ENCODE measurements around the gene AK8. TPM values are rescaled to one million over a fixed set of nuclear protein-coding genes. Genes with fewer than 3 reads are reported as not detected.

Gene AK8
- total and polyA plus RNA-seq, 9 donors: 0.23 to 0.89 (median 0.58) TPM

DNA sequence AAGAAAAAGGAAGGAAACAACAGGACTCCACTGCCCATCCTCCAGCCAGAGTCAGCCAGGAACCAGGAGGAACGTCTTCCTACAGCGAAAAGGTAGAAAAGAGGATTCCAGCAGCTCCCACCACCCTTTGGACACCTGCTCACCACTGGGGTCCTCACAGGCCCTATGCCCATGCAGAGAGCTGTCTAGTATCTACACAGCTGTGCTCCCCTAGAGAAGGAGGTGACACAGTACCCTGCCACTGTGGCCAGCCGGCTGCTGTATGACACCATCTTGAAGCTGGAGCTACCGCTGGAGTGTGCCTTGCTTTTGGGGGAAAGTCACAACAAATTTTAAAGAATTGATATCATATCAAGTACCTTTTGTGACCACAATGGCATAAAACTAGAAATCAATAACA is 115.2 kb downstream of the AK8 start:
- no peaks in the 10 kb centered on the region for H3K4me1 ChIP-seq (ENCODE audit: control insufficient read depth, insufficient read depth, low read length)

GRCh38 chr9:132761602-132762001 is 116.5 kb downstream of the AK8 start:
- no peaks in the 10 kb centered on the region for H3K9me3 ChIP-seq (replicated peaks; ENCODE audit: control insufficient read depth, low read depth, low read length)
- peaks cover 3% of the 10 kb centered on the region for H3K27me3 ChIP-seq (ENCODE audit: control insufficient read depth, insufficient read depth, low read length)
- no peaks in the 10 kb centered on the region for H3K36me3 ChIP-seq (ENCODE audit: control insufficient read depth, insufficient read depth, low read length)
- no peak overlapping the region for H3K4me3 ChIP-seq (ENCODE audit: low read length)
- H3K27ac ChIP-seq (ENCODE audit: low read length): no peak overlapping the region
- DNase-seq: no peak
- no peaks in the 10 kb centered on the region for H3K4me1 ChIP-seq (ENCODE audit: control insufficient read depth, insufficient read depth, low read length)
- WGBS (ENCODE audit: insufficient coverage): no CpG with 5 or more reads among the region's 1 CpG

More for the DNA sequence above, 115.2 kb downstream of the AK8 start:
- H3K36me3 ChIP-seq (ENCODE audit: control insufficient read depth, insufficient read depth, low read length): no peaks in the 10 kb centered on the region
- H3K27me3 ChIP-seq (ENCODE audit: control insufficient read depth, insufficient read depth, low read length): peaks cover 3% of the 10 kb centered on the region
- no peaks in the 10 kb centered on the region for H3K9me3 ChIP-seq (replicated peaks; ENCODE audit: control insufficient read depth, low read depth, low read length)
- H3K27ac ChIP-seq (ENCODE audit: low read length): no peak overlapping the region
- WGBS (ENCODE audit: insufficient coverage): 94% methylated on average over 3 of the region's 4 CpGs
- no peak for DNase-seq
- no peak overlapping the region for H3K4me3 ChIP-seq (ENCODE audit: low read length)

DNA sequence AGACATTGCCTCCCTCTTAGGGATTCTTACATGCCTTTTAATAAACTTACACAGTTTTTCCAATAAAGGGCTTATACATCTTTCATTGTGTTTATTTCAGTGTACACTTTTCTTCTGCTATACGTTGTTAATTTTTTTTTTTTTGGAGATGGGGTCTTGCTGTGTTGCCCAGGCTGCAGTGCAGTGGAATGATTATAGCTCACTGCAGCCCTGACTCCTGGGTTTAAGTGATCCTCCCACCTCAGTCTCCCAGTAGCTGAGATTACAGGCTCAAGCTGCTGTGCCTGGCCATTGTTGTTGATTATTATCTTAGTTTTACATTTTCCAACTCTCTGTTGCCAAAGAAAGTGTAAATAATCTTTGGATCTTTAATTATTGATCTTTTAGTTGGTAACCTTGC is 118.0 kb downstream of the AK8 start:
- Histone ChIP-seq H3K4me1 (ENCODE audit: control insufficient read depth, insufficient read depth, low read length) (no peaks in the 10 kb centered on the region), H3K27me3 (ENCODE audit: control insufficient read depth, insufficient read depth, low read length) (peaks cover 7% of the 10 kb centered on the region), H3K4me3 (ENCODE audit: low read length) (no peak overlapping the region), H3K9me3 (replicated peaks; ENCODE audit: control insufficient read depth, low read depth, low read length) (no peaks in the 10 kb centered on the region), H3K27ac (ENCODE audit: low read length) (no peak overlapping the region), H3K36me3 (ENCODE audit: control insufficient read depth, insufficient read depth, low read length) (no peaks in the 10 kb centered on the region)
- no CpG with 5 or more reads among the region's 1 CpG for WGBS (ENCODE audit: insufficient coverage)
- no peak for DNase-seq

DNA sequence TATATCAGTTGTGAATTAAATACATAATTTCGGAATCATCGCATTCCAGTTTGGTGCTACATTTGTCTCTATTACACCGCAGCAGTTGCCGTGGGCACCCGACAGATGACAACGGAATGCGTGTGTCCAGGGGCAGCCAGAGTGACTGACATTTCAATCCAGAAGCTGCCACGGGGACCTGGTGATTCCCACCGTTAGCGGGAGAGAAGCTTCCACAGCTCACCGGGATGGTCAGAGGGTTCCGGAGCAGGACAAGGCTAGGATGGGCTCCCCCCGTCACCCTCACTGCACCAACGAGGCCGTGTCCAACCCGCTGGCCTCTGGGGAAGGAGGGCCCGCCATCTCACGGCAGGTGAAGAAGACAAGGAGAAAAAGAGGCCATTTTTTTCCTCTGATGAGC is 121.1 kb downstream of the AK8 start:
- peaks cover 10% of the 10 kb centered on the region for H3K27me3 ChIP-seq (ENCODE audit: control insufficient read depth, insufficient read depth, low read length)
- WGBS (ENCODE audit: insufficient coverage): 83% methylated on average over 12 of the region's 18 CpGs

GRCh38 chr9:132756214-132756845 is 121.8 kb downstream of the AK8 start:
- DNase-seq: no peak
- Histone ChIP-seq H3K36me3 (ENCODE audit: control insufficient read depth, insufficient read depth, low read length) (no peaks in the 10 kb centered on the region), H3K4me1 (ENCODE audit: control insufficient read depth, insufficient read depth, low read length) (peaks cover 13% of the 10 kb centered on the region), H3K9me3 (replicated peaks; ENCODE audit: control insufficient read depth, low read depth, low read length) (no peaks in the 10 kb centered on the region), H3K27me3 (ENCODE audit: control insufficient read depth, insufficient read depth, low read length) (peaks cover 10% of the 10 kb centered on the region), H3K4me3 (ENCODE audit: low read length) (no peak overlapping the region), H3K27ac (ENCODE audit: low read length) (no peak overlapping the region)
- 50% methylated on average over 17 of the region's 18 CpGs for WGBS (ENCODE audit: insufficient coverage)

More for the DNA sequence above, 121.1 kb downstream of the AK8 start:
- Histone ChIP-seq H3K9me3 (replicated peaks; ENCODE audit: control insufficient read depth, low read depth, low read length) (no peaks in the 10 kb centered on the region), H3K27ac (ENCODE audit: low read length) (no peak overlapping the region), H3K36me3 (ENCODE audit: control insufficient read depth, insufficient read depth, low read length) (no peaks in the 10 kb centered on the region), H3K4me3 (ENCODE audit: low read length) (no peak overlapping the region), H3K4me1 (ENCODE audit: control insufficient read depth, insufficient read depth, low read length) (peaks cover 13% of the 10 kb centered on the region)
- no peak for DNase-seq

DNA sequence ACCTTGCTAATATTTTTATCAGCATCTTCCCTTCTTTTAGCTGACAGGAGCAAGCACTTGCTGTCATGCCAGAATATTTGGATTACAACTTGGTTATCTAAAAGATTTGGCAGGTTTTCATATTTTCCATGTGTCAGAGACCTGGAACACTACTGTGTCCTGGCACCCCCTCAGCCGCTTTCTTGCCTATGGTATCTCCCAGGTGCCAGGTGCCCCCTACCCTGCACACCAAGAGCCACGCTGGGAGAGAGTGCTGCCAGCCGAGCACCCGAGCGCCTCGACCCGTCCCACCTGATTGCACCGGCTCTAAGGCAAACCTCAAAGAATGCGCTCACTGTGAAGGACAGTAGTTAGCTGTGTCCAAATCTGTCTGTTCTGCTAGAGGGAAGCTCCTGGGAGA is 123.0 kb downstream of the AK8 start:
- H3K27me3 ChIP-seq (ENCODE audit: control insufficient read depth, insufficient read depth, low read length): peaks cover 10% of the 10 kb centered on the region
- H3K27ac ChIP-seq (ENCODE audit: low read length): no peak overlapping the region
- no peaks in the 10 kb centered on the region for H3K36me3 ChIP-seq (ENCODE audit: control insufficient read depth, insufficient read depth, low read length)
- peaks cover 13% of the 10 kb centered on the region for H3K4me1 ChIP-seq (ENCODE audit: control insufficient read depth, insufficient read depth, low read length)
- DNase-seq: no peak
- WGBS (ENCODE audit: insufficient coverage): 89% methylated on average over 4 of the region's 9 CpGs
- no peaks in the 10 kb centered on the region for H3K9me3 ChIP-seq (replicated peaks; ENCODE audit: control insufficient read depth, low read depth, low read length)
- no peak overlapping the region for H3K4me3 ChIP-seq (ENCODE audit: low read length)

GRCh38 chr9:132754236-132754635 is 123.8 kb downstream of the AK8 start:
- H3K4me3 ChIP-seq (ENCODE audit: low read length): no peak overlapping the region
- 69% methylated on average over 7 of the region's 7 CpGs for WGBS (ENCODE audit: insufficient coverage)
- no peak for DNase-seq

DNA sequence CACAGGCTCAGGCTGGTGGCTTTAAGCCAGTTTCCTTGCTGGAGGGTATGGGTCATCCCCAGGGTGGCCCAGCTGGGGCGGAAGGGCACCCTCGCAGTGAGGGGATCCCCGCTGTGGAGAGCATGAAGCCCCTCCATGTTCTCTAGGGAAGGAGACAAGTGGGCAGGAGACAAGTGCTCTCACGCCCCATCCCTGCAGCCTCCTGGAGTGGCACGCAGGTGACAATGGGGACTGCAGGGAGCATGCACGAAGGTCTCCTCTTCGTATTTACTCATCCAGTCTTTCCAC is 124.5 kb downstream of the AK8 start:
- 83% methylated on average over 7 of the region's 7 CpGs for WGBS (ENCODE audit: insufficient coverage)
- Histone ChIP-seq H3K9me3 (replicated peaks; ENCODE audit: control insufficient read depth, low read depth, low read length) (no peaks in the 10 kb centered on the region), H3K4me1 (ENCODE audit: control insufficient read depth, insufficient read depth, low read length) (peaks cover 13% of the 10 kb centered on the region), H3K36me3 (ENCODE audit: control insufficient read depth, insufficient read depth, low read length) (no peaks in the 10 kb centered on the region), H3K27me3 (ENCODE audit: control insufficient read depth, insufficient read depth, low read length) (peaks cover 10% of the 10 kb centered on the region), H3K27ac (ENCODE audit: low read length) (no peak overlapping the region), H3K4me3 (ENCODE audit: low read length) (no peak overlapping the region)
- no peak for DNase-seq

More at GRCh38 chr9:132754236-132754635, 123.8 kb downstream of the AK8 start:
- Histone ChIP-seq H3K9me3 (replicated peaks; ENCODE audit: control insufficient read depth, low read depth, low read length) (no peaks in the 10 kb centered on the region), H3K36me3 (ENCODE audit: control insufficient read depth, insufficient read depth, low read length) (no peaks in the 10 kb centered on the region), H3K27ac (ENCODE audit: low read length) (no peak overlapping the region), H3K27me3 (ENCODE audit: control insufficient read depth, insufficient read depth, low read length) (peaks cover 10% of the 10 kb centered on the region), H3K4me1 (ENCODE audit: control insufficient read depth, insufficient read depth, low read length) (peaks cover 13% of the 10 kb centered on the region)

GRCh38 chr9:132752877-132753592 is 125.0 kb downstream of the AK8 start:
- Histone ChIP-seq H3K4me3 (ENCODE audit: low read length) (no peak overlapping the region), H3K27me3 (ENCODE audit: control insufficient read depth, insufficient read depth, low read length) (peaks cover 10% of the 10 kb centered on the region), H3K27ac (ENCODE audit: low read length) (no peak overlapping the region), H3K36me3 (ENCODE audit: control insufficient read depth, insufficient read depth, low read length) (no peaks in the 10 kb centered on the region), H3K4me1 (ENCODE audit: control insufficient read depth, insufficient read depth, low read length) (peaks cover 13% of the 10 kb centered on the region), H3K9me3 (replicated peaks; ENCODE audit: control insufficient read depth, low read depth, low read length) (no peaks in the 10 kb centered on the region)
- 17% methylated on average over 6 of the region's 10 CpGs for WGBS (ENCODE audit: insufficient coverage)
- peak; percentile 11 for DNase-seq

DNA sequence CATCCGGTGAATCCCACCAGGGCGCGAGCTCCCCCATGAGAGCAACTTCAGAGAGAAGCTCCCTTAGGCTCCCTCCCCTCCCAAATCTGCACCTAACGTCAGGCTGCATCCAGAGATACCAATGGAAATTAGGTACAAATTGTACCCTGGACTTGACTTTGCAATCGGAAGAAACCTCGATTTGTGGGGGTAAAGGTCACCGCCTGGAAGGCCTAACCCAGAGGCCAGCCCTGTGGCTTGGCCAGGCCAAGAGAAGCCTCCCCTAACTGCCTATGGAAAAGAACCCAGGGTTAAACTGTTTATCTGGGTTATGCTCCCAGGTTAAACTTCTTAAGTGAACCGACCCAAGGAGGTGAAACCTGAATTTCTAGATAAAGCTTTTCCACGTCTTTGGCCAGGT is 127.4 kb downstream of the AK8 start:
- H3K27me3 ChIP-seq (ENCODE audit: control insufficient read depth, insufficient read depth, low read length): peaks cover 12% of the 10 kb centered on the region
- no peak for DNase-seq
- 55% methylated on average over 4 of the region's 9 CpGs for WGBS (ENCODE audit: insufficient coverage)
- no peaks in the 10 kb centered on the region for H3K9me3 ChIP-seq (replicated peaks; ENCODE audit: control insufficient read depth, low read depth, low read length)
- peaks cover 19% of the 10 kb centered on the region for H3K4me1 ChIP-seq (ENCODE audit: control insufficient read depth, insufficient read depth, low read length)
- H3K27ac ChIP-seq (ENCODE audit: low read length): no peak overlapping the region
- no peak overlapping the region for H3K4me3 ChIP-seq (ENCODE audit: low read length)
- no peaks in the 10 kb centered on the region for H3K36me3 ChIP-seq (ENCODE audit: control insufficient read depth, insufficient read depth, low read length)
